Loucy (cell line): Measurements from ENCODE around the gene NMNAT2.
A peak's percentile ranks its signal among the peaks of the same experiment; 100 is the strongest.

ENCODE experiments used
- CTCF ChIP-seq: fragments of 200-600 bp; sonication (generic); conservative IDR thresholded peaks from 2 replicates; pipeline ENCODE4 v1.5.1; 2014; ENCODE audit warnings: mild to moderate bottlenecking, antibody characterized with exemption, low read length
- EZH2phosphoT487 ChIP-seq: fragments of 200-600 bp; IDR thresholded peaks from 2 replicates; pipeline ENCODE4 v1.6.1; 2018; ENCODE audit warnings: antibody characterized with exemption, mild to moderate bottlenecking, moderate library complexity, borderline replicate concordance

- TF ChIP-seq CTCF (peak; percentile 84), EZH2phosphoT487 (no peak)
Observed at GRCh38 chr1:183234660-183235476, 183.3 kb downstream of the NMNAT2 start.
